Measurements from ENCODE around the gene CCDC7. TPM values are rescaled to one million over a fixed set of nuclear protein-coding genes. Genes with fewer than 3 reads are reported as not detected.

The CCDC7 gene
- total and polyA plus RNA-seq, 2 experiments from 2014 or later, result 2.0 to 10.0 TPM

DNA sequence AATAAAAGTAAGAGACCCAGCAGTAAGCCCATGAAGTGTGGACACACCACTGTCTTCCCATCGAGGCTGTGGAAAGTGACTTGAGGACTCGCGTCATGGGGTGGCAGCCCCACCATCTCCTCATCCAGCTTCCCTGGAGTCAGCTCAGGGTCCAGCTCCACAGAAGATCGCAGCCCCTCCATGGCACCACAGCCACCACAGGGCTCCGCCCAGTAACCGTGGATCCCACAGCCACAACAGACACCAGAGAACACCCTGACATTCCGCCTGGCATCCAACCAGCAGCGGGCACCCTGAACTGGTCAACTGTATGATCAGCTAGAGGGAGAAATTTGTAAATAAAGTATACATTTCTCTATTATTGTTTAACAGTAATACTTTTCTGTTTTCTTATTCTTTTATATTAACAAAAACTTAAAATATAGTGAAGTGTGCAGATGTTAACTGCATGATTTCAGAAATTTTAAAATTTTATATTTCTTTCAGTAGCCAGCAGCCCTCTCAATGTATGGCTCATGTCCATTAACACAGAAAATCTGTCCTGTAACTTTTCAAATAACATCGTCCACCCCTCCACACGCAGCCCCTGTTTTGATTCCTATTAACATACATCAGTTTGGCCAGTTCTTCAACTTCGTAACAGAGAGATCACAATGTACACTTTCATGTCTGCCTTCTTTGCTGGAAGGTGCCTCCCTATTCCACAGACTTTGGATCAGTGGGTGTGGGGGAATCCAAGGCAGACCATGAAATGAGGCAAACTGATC lies 442.4 kb downstream of the CCDC7 start:
- TF ChIP-seq, protein P1, sequence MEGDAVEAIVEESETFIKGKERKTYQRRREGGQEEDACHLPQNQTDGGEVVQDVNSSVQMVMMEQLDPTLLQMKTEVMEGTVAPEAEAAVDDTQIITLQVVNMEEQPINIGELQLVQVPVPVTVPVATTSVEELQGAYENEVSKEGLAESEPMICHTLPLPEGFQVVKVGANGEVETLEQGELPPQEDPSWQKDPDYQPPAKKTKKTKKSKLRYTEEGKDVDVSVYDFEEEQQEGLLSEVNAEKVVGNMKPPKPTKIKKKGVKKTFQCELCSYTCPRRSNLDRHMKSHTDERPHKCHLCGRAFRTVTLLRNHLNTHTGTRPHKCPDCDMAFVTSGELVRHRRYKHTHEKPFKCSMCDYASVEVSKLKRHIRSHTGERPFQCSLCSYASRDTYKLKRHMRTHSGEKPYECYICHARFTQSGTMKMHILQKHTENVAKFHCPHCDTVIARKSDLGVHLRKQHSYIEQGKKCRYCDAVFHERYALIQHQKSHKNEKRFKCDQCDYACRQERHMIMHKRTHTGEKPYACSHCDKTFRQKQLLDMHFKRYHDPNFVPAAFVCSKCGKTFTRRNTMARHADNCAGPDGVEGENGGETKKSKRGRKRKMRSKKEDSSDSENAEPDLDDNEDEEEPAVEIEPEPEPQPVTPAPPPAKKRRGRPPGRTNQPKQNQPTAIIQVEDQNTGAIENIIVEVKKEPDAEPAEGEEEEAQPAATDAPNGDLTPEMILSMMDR (IDR thresholded peaks at IDR 0.05; ENCODE audit: poor library complexity), result no peak
- TF ChIP-seq EZH2 (IDR thresholded peaks at IDR 0.05; ENCODE audit: borderline replicate concordance), result no peak
- TF ChIP-seq EZH2phosphoT487 (IDR thresholded peaks at IDR 0.05; ENCODE audit: low read depth, severe bottlenecking, unreplicated experiment), result no peak
- 93% methylated on average over 11 of the region's 11 CpGs for WGBS (ENCODE audit: low lambda C conversion rate, missing lambda C conversion rate)
- no peak overlapping the region for H3K4me2 ChIP-seq
- no peaks in the 10 kb centered on the region for H3K4me1 ChIP-seq (ENCODE audit: insufficient read depth)
- H4K20me1 ChIP-seq (ENCODE audit: insufficient read depth, poor library complexity, severe bottlenecking), result no peaks in the 10 kb centered on the region
- no peak overlapping the region for H3K27ac ChIP-seq
- no peaks in the 10 kb centered on the region for H3K27me3 ChIP-seq
- no peaks in the 10 kb centered on the region for H3K36me3 ChIP-seq (replicated peaks; ENCODE audit: insufficient read depth, low read depth)
- H3K9me2 ChIP-seq (replicated peaks; ENCODE audit: insufficient read depth), result no peaks in the 10 kb centered on the region
- H3K4me3 ChIP-seq, result no peak overlapping the region
- no peak for DNase-seq (ENCODE audit: low spot score)
- H3K9me3 ChIP-seq (ENCODE audit: low read depth), result no peaks in the 10 kb centered on the region
- no peak overlapping the region for H2AFZ ChIP-seq
- H3K79me2 ChIP-seq, result no peaks in the 10 kb centered on the region

- Histone ChIP-seq H2AFZ (no peak overlapping the region), H3K79me2 (no peaks in the 10 kb centered on the region), H3K9me3 (ENCODE audit: low read depth) (no peaks in the 10 kb centered on the region), H4K20me1 (ENCODE audit: insufficient read depth, poor library complexity, severe bottlenecking) (no peaks in the 10 kb centered on the region), H3K4me3 (no peak overlapping the region), H3K27me3 (no peaks in the 10 kb centered on the region), H3K4me2 (no peak overlapping the region), H3K9me2 (replicated peaks; ENCODE audit: insufficient read depth) (no peaks in the 10 kb centered on the region), H3K27ac (no peak overlapping the region), H3K4me1 (ENCODE audit: insufficient read depth) (no peaks in the 10 kb centered on the region), H3K36me3 (replicated peaks; ENCODE audit: insufficient read depth, low read depth) (no peaks in the 10 kb centered on the region)
- DNase-seq (ENCODE audit: low spot score), result no peak
- WGBS (ENCODE audit: low lambda C conversion rate, missing lambda C conversion rate), result 91% methylated on average over 1 of the region's 1 CpG
- TF ChIP-seq EZH2 (IDR thresholded peaks at IDR 0.05; ENCODE audit: borderline replicate concordance), result no peak
- no peak for TF ChIP-seq EZH2phosphoT487 (IDR thresholded peaks at IDR 0.05; ENCODE audit: low read depth, severe bottlenecking, unreplicated experiment)
- TF ChIP-seq, protein P1 (IDR thresholded peaks at IDR 0.05; ENCODE audit: poor library complexity), result no peak
Observed at GRCh38 chr10:32889631-32890212, 443.8 kb downstream of the CCDC7 start.

DNA sequence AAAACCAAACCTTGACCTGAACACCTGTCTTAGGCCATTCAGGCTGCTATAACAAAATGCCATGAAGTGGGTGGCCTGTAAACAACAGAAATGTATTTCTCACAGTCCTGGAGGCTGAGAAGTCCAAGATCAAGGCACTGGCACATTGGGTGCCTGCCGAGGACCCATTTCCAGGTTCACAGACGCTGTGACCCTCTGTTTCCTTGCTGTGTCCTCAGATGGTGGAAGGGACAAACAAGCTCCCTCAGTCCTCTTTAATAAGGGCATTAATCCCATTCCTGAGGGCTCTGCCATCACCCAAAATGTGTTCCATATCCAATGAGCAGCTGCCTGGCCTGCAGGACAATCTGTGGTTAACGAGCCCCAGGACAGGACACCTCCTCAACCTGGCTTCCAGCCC lies 444.5 kb downstream of the CCDC7 start:
- no peak for DNase-seq (ENCODE audit: low spot score)
- Histone ChIP-seq H3K9me2 (replicated peaks; ENCODE audit: insufficient read depth) (no peaks in the 10 kb centered on the region), H3K27ac (no peak overlapping the region), H3K27me3 (no peaks in the 10 kb centered on the region), H3K79me2 (no peaks in the 10 kb centered on the region), H3K9me3 (ENCODE audit: low read depth) (no peaks in the 10 kb centered on the region), H3K4me3 (no peak overlapping the region), H3K4me1 (ENCODE audit: insufficient read depth) (no peaks in the 10 kb centered on the region), H3K4me2 (no peak overlapping the region), H4K20me1 (ENCODE audit: insufficient read depth, poor library complexity, severe bottlenecking) (no peaks in the 10 kb centered on the region), H3K36me3 (replicated peaks; ENCODE audit: insufficient read depth, low read depth) (no peaks in the 10 kb centered on the region), H2AFZ (no peak overlapping the region)
- 91% methylated on average over 3 of the region's 3 CpGs for WGBS (ENCODE audit: low lambda C conversion rate, missing lambda C conversion rate)
- TF ChIP-seq, protein P1 (IDR thresholded peaks at IDR 0.05; ENCODE audit: poor library complexity), result no peak
- no peak for TF ChIP-seq EZH2 (IDR thresholded peaks at IDR 0.05; ENCODE audit: borderline replicate concordance)
